Osteoblast (primary cell): ENCODE results near the gene CCDC102A. TPM values are rescaled to one million over a fixed set of nuclear protein-coding genes. Genes with fewer than 3 reads are reported as not detected.
A peak's percentile ranks its signal among the peaks of the same experiment; 100 is the strongest.

Experiments used
- DNase-seq: peaks from one replicate; pipeline ENCODE4 v3.0.0; 2011; ENCODE audit warnings: low spot score, mixed read lengths; ENCODE audit not compliant: insufficient read length; ENCODE audit errors: missing footprints
- H2AFZ ChIP-seq: 2 replicates; pipeline ENCODE4 v1.6.0; 2011; ENCODE audit warnings: mild to moderate bottlenecking, low read length
- H3K27ac ChIP-seq: 2 replicates; pipeline ENCODE4 v1.5.1; 2011; ENCODE audit warnings: mild to moderate bottlenecking, low read depth, low read length, moderate library complexity
- H3K27me3 ChIP-seq: 2 replicates; pipeline ENCODE4 v1.6.0; 2012; ENCODE audit warnings: mild to moderate bottlenecking, control low read depth, inconsistent platforms, low read length, moderate library complexity; ENCODE audit not compliant: insufficient read depth
- H3K36me3 ChIP-seq: 2 replicates; pipeline ENCODE4 v1.5.1; 2011; ENCODE audit warnings: mild to moderate bottlenecking, low read length, control low read depth, moderate library complexity; ENCODE audit not compliant: insufficient read depth
- H3K4me1 ChIP-seq: 2 replicates; pipeline ENCODE4 v1.5.1; 2011; ENCODE audit warnings: mild to moderate bottlenecking, low read length, control low read depth, moderate library complexity; ENCODE audit not compliant: insufficient read depth
- H3K4me2 ChIP-seq: 2 replicates; pipeline ENCODE4 v1.6.0; 2011; ENCODE audit warnings: mild to moderate bottlenecking, low read length; ENCODE audit not compliant: insufficient read depth
- H3K4me3 ChIP-seq: fragments of 200-600 bp; sonication (generic); 3 replicates; pipeline ENCODE4 v1.5.1; 2012; ENCODE audit warnings: mild to moderate bottlenecking, low read length, inconsistent platforms; ENCODE audit not compliant: insufficient read depth
- H3K79me2 ChIP-seq: 2 replicates; pipeline ENCODE4 v1.6.0; 2012; ENCODE audit warnings: mild to moderate bottlenecking, low read length, control low read depth, inconsistent platforms; ENCODE audit not compliant: insufficient read depth
- H3K9me3 ChIP-seq: 2 replicates; pipeline ENCODE4 v1.5.1; 2011; ENCODE audit warnings: low read depth, low read length, control low read depth
- H4K20me1 ChIP-seq: 2 replicates; pipeline ENCODE4 v1.6.0; 2012; ENCODE audit warnings: mild to moderate bottlenecking, low read length, control low read depth; ENCODE audit not compliant: insufficient read depth
- CTCF ChIP-seq: IDR thresholded peaks from 2 replicates; pipeline ENCODE4 v1.5.1; 2011; ENCODE audit warnings: mild to moderate bottlenecking, low read depth, low read length, moderate library complexity; ENCODE audit errors: extremely low read depth
- total RNA-seq: library from RNA; depleted of rRNA; stranded (reverse); fragments of >200 nt; gene quantifications from 2 replicates; pipeline ENCODE4 v1.2.3, GENCODE V29; 2012

The CCDC102A gene
- total RNA-seq, 1 donor: 9.8 TPM

GRCh38 chr16:57514791-57515600, 21.4 kb downstream of the CCDC102A start:
- Histone ChIP-seq H3K79me2 (no peaks in the 10 kb centered on the region), H3K9me3 (no peaks in the 10 kb centered on the region), H4K20me1 (no peaks in the 10 kb centered on the region), H3K4me3 (no peak overlapping the region), H3K27me3 (no peaks in the 10 kb centered on the region), H2AFZ (no peak overlapping the region), H3K36me3 (peaks cover 5% of the 10 kb centered on the region), H3K4me1 (no peaks in the 10 kb centered on the region), H3K27ac (no peak overlapping the region), H3K4me2 (no peak overlapping the region)
- peak; percentile 77 for DNase-seq
- no peak for TF ChIP-seq CTCF

GRCh38 chr16:57514371-57514770, 22.0 kb downstream of the CCDC102A start:
- Histone ChIP-seq H2AFZ (no peak overlapping the region), H3K27ac (no peak overlapping the region), H3K27me3 (no peaks in the 10 kb centered on the region), H3K79me2 (no peaks in the 10 kb centered on the region), H3K36me3 (peaks cover 5% of the 10 kb centered on the region), H3K9me3 (no peaks in the 10 kb centered on the region), H4K20me1 (no peaks in the 10 kb centered on the region), H3K4me2 (no peak overlapping the region), H3K4me1 (no peaks in the 10 kb centered on the region), H3K4me3 (no peak overlapping the region)
- DNase-seq: no peak
- no peak for TF ChIP-seq CTCF

- H3K36me3 ChIP-seq: peaks cover 5% of the 10 kb centered on the region
- no peak overlapping the region for H3K4me3 ChIP-seq
- no peaks in the 10 kb centered on the region for H4K20me1 ChIP-seq
- peak; percentile 58 for DNase-seq
- no peak for TF ChIP-seq CTCF
- no peak overlapping the region for H3K4me2 ChIP-seq
- H3K9me3 ChIP-seq: no peaks in the 10 kb centered on the region
- no peaks in the 10 kb centered on the region for H3K27me3 ChIP-seq
- no peaks in the 10 kb centered on the region for H3K4me1 ChIP-seq
- no peak overlapping the region for H3K27ac ChIP-seq
- H2AFZ ChIP-seq: no peak overlapping the region
- H3K79me2 ChIP-seq: no peaks in the 10 kb centered on the region
Measured at GRCh38 chr16:57513371-57514102, 22.8 kb downstream of the CCDC102A start.
